Activated T-helper 2 cell treated with anti-CD3 and anti-CD28 coated beads, Interferon-gamma antibody, Interleukin-2, Interleukin-4, amounts not matched to agents 10 μg/mL and 5 μg/mL and 100 μg/mL, durations not matched to agents 14 hours and 24 hours and 36 hours (primary cell): ENCODE measurements around the gene PTGR2. TPM values are rescaled to one million over a fixed set of nuclear protein-coding genes. Genes with fewer than 3 reads are reported as not detected.
"Not testable (repeated sequence)": the region's sequence is repeated elsewhere in the genome, so short reads cannot be mapped to it uniquely, and the experiment has no call there.

Experiments
- DNase-seq: peaks from one replicate; pipeline ENCODE4 v3.0.0; 2021; ENCODE audit warnings: low spot score
- H3K27ac Mint-ChIP-seq: one replicate; pipeline ENCODE4 v1.8.0; 2021; ENCODE audit warnings: mixed read lengths
- H3K27me3 Mint-ChIP-seq: one replicate; pipeline ENCODE4 v1.8.0; 2021; ENCODE audit warnings: low read depth, mixed read lengths
- H3K36me3 Mint-ChIP-seq: one replicate; pipeline ENCODE4 v1.8.0; 2021; ENCODE audit warnings: low read depth, mixed read lengths
- H3K4me1 Mint-ChIP-seq: one replicate; pipeline ENCODE4 v1.8.0; 2021; ENCODE audit warnings: low read depth, mixed read lengths
- H3K4me3 Mint-ChIP-seq: one replicate; pipeline ENCODE4 v1.8.0; 2021; ENCODE audit warnings: low read depth, mild to moderate bottlenecking, moderate library complexity, mixed read lengths
- H3K9me3 Mint-ChIP-seq: one replicate; pipeline ENCODE4 v1.8.0; 2021; ENCODE audit warnings: mixed read lengths
- intact Hi-C: fragments of 100-400 bp; cut with micrococcal nuclease; formaldehyde crosslinking; loops from one replicate; pipeline ENCODE4 v1.15.1; 2023
- total RNA-seq: library from RNA; stranded (reverse); gene quantifications from 2 replicates; pipeline ENCODE4 v1.2.3, GENCODE V29; 2022

Gene PTGR2
- total RNA-seq, 1 donor from 2014 or later: 1.6 TPM

DNA sequence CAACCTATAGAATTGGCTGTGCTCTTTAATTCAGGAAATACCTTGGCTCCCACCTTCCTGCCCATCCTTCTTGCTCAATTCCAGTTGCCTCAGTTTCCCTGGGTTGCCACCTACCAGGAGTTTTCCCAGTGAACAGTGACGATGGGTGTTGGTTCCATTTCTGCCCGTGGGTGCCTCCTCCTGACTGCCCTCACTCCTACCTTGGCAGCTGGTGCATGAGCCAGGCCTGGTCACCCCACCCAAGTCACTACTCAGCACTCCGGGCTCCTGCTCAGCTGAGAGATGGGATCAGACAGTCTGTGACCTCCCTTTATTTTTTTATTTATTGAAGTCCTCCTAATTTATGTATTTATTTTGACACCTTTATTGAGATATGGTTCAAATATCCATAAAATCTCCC is 31.0 kb upstream of the PTGR2 start:
- Mint-ChIP-seq H3K4me3 (no peak overlapping the region), H3K9me3 (no peaks in the 10 kb centered on the region), H3K4me1 (peaks cover 6% of the 10 kb centered on the region), H3K27ac (no peak overlapping the region), H3K27me3 (peaks cover 11% of the 10 kb centered on the region), H3K36me3 (no peaks in the 10 kb centered on the region)
- intact Hi-C loops: no loop called here
- no peak for DNase-seq

DNA sequence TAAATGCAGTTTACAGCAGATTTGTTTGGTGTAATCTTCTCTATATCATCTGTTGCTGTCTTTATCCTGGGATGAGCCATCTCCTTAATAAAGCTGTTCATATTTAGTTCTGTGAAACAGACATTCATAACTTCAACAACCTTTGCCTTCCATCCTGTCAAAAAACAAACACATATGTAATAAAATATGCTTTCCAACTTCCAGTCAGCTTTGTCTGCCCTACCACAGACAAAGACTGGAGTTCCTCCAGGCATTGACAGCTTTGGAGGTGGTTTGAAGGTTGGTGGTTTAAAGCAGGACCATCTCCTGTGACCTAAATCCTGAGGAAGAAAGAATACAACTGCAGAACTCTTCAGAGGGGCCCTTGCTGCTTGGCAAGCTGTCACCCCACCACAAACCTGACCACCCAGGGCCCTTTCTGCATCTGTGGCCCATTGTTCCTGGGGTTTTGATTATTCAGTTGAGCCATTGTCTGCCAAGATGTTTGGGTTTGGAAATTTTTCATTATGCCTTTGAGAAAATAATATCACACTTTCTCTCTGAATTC is 28.2 kb upstream of the PTGR2 start:
- Mint-ChIP-seq H3K4me1 (peaks cover 5% of the 10 kb centered on the region), H3K36me3 (no peaks in the 10 kb centered on the region), H3K4me3 (no peak overlapping the region), H3K9me3 (no peaks in the 10 kb centered on the region), H3K27ac (no peak overlapping the region), H3K27me3 (peaks cover 11% of the 10 kb centered on the region)
- no peak for DNase-seq
- intact Hi-C loops: no loop called here

GRCh38 chr14:73824127-73824526 is 27.5 kb upstream of the PTGR2 start:
- no peak for DNase-seq
- Mint-ChIP-seq H3K4me3 (no peak overlapping the region), H3K27me3 (peaks cover 11% of the 10 kb centered on the region), H3K4me1 (peaks cover 9% of the 10 kb centered on the region), H3K9me3 (no peaks in the 10 kb centered on the region), H3K36me3 (no peaks in the 10 kb centered on the region), H3K27ac (no peak overlapping the region)
- intact Hi-C loops: loop anchor here (2.0 kb wide), 1 partner anchor 61 kb away; no protein-coding TSS in a partner anchor

DNA sequence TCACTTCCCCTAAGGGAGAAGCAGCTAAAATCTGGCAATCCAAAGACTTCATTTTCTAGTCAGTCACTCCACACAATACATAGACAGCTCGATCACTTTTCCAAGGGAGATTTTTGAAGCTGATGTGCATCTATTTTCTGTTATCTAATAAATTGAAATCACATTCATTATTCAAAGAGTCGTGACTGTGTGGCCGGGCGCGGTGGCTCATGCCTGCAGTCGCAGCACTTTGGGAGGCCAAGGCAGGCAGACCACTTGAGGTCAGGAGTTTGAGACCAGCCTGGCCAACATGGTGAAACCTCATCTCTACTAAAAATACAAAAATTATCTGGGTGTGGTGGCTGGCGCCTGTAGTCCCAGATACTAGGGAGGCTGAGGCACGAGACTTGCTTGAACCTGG is 27.1 kb upstream of the PTGR2 start:
- Mint-ChIP-seq H3K36me3 (no peaks in the 10 kb centered on the region), H3K9me3 (no peaks in the 10 kb centered on the region), H3K27me3 (peaks cover 11% of the 10 kb centered on the region), H3K4me1 (peaks cover 13% of the 10 kb centered on the region), H3K27ac (no peak overlapping the region), H3K4me3 (no peak overlapping the region)
- no peak for DNase-seq
- intact Hi-C loops: loop anchor here (2.0 kb wide), 1 partner anchor 62 kb away; no protein-coding TSS in a partner anchor

- H3K4me3 Mint-ChIP-seq: no peak overlapping the region
- H3K36me3 Mint-ChIP-seq: no peaks in the 10 kb centered on the region
- H3K27me3 Mint-ChIP-seq: peaks cover 11% of the 10 kb centered on the region
- peaks cover 23% of the 10 kb centered on the region for H3K4me1 Mint-ChIP-seq
- no peak overlapping the region for H3K27ac Mint-ChIP-seq
- peak; percentile 52 for DNase-seq
- intact Hi-C loops: loop anchor here (1.0 to 5.0 kb wide), 3 partner anchors 63 to 97 kb away; no protein-coding TSS in a partner anchor
- no peaks in the 10 kb centered on the region for H3K9me3 Mint-ChIP-seq
Measured at GRCh38 chr14:73825551-73826188, 26.0 kb upstream of the PTGR2 start.

DNA sequence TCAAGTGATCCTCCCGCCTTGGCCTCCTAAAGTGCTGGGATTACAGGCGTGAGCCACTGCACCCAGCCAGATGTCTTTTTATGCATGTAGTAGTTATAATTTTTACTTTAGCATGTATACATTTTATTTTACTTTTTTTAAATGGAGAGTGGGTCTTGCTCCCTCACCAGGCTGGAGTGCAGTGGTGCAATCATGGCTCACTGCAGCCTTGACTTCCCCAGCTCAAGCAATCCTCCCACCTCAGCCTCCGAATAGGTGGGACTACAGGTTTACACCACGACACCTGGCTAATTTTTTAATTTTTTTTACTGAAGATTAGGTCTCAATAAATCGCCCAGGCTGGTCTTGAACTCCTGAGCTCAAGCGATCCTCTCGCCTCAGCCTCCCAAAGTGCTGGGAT is 24.4 kb upstream of the PTGR2 start:
- peaks cover 23% of the 10 kb centered on the region for H3K4me1 Mint-ChIP-seq
- H3K9me3 Mint-ChIP-seq, H3K36me3 Mint-ChIP-seq, H3K4me3 Mint-ChIP-seq, DNase-seq, H3K27me3 Mint-ChIP-seq, H3K27ac Mint-ChIP-seq: not testable (repeated sequence)
- intact Hi-C loops: loop anchor here (5.0 kb wide), 1 partner anchor 85 kb away; no protein-coding TSS in a partner anchor

GRCh38 chr14:73829071-73829470 is 22.6 kb upstream of the PTGR2 start:
- intact Hi-C loops: loop anchor here (5.0 kb wide), 1 partner anchor 87 kb away; no protein-coding TSS in a partner anchor
- Mint-ChIP-seq H3K27me3 (no peaks in the 10 kb centered on the region), H3K9me3 (no peaks in the 10 kb centered on the region), H3K4me1 (peaks cover 23% of the 10 kb centered on the region), H3K27ac (peak overlapping the region; percentile 94), H3K36me3 (no peaks in the 10 kb centered on the region), H3K4me3 (no peak overlapping the region)
- DNase-seq: no peak

- no peak for DNase-seq
- Mint-ChIP-seq H3K36me3 (no peaks in the 10 kb centered on the region), H3K4me3 (peak overlapping the region; percentile 53), H3K9me3 (no peaks in the 10 kb centered on the region), H3K4me1 (peaks cover 23% of the 10 kb centered on the region), H3K27ac (peak overlapping the region; percentile 94), H3K27me3 (no peaks in the 10 kb centered on the region)
- intact Hi-C loops: loop anchor here (2.0 to 5.0 kb wide), 2 partner anchors 43 to 87 kb away; no protein-coding TSS in a partner anchor
Measured at GRCh38 chr14:73829526-73830431, 21.9 kb upstream of the PTGR2 start.

DNA sequence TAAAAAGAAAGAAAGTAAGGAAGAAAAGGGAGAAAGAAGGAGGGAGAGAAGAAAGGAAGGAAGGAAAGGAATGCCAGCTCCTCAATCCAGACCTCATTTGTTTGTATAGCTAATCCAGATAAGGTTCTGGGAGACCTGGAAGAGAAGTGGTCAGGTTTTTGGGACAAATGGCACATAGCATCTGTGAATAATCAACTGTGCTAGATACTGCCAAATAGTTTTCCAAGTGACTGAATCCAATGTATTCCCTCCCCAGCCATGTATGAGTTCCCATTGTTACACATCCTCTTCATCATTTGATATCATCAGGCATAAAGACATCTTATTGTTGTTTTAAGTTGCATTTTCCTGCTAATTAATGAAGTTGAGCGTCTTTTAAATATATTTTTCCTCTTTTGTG is 18.6 kb upstream of the PTGR2 start:
- Mint-ChIP-seq H3K4me3 (no peak overlapping the region), H3K36me3 (no peaks in the 10 kb centered on the region), H3K27me3 (no peaks in the 10 kb centered on the region), H3K27ac (no peak overlapping the region), H3K4me1 (peaks cover 20% of the 10 kb centered on the region), H3K9me3 (no peaks in the 10 kb centered on the region)
- no peak for DNase-seq
- intact Hi-C loops: no loop called here

DNA sequence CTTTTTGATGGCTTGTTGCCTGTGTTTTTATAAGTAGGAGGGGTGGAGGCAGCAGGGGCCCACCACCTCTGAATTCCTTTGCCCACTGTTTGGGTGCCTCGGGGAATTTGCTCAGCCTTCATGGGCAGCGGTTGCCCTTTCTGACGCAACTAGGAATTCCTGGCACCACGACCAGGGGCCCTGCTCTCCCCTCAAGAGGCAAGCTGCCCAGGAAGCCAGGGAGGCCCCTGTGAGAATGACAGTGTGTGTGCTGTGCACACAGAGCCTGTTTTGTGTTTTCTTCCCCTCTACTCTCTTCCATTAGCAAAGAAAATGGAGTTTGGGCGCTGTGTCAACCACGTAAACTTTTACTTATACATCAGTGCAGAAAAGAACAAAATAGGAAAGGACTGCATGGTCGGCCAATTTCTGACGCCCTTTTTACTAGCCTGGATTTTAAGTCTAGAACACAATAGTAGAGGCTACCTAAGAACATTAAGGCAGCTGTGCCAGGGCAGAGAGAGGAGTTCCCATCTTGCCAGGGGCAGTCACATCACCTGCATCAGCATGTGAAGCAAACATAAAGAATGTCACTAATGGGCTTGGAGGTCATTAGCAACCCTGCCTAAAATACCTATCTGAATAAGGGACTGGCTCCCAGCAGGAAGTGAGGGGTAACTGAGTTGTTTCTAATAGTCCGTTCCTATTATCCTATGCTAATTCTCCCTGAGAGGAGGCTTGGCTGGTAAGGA is 17.9 kb upstream of the PTGR2 start:
- Mint-ChIP-seq H3K27me3 (no peaks in the 10 kb centered on the region), H3K4me1 (peaks cover 16% of the 10 kb centered on the region), H3K27ac (no peak overlapping the region), H3K9me3 (no peaks in the 10 kb centered on the region), H3K4me3 (no peak overlapping the region), H3K36me3 (no peaks in the 10 kb centered on the region)
- intact Hi-C loops: no loop called here
- no peak for DNase-seq

GRCh38 chr14:73834261-73834625 is 17.4 kb upstream of the PTGR2 start:
- intact Hi-C loops: no loop called here
- Mint-ChIP-seq H3K27me3 (peaks cover 1% of the 10 kb centered on the region), H3K27ac (no peak overlapping the region), H3K4me1 (peaks cover 15% of the 10 kb centered on the region), H3K9me3 (no peaks in the 10 kb centered on the region), H3K4me3 (no peak overlapping the region), H3K36me3 (no peaks in the 10 kb centered on the region)
- no peak for DNase-seq

GRCh38 chr14:73838293-73839034 is 13.2 kb upstream of the PTGR2 start:
- H3K27me3 Mint-ChIP-seq, DNase-seq, H3K4me1 Mint-ChIP-seq, H3K4me3 Mint-ChIP-seq, H3K27ac Mint-ChIP-seq, H3K9me3 Mint-ChIP-seq, intact Hi-C loops, H3K36me3 Mint-ChIP-seq: not testable (repeated sequence)
